ENCODE measurements around the gene ARHGAP11A. TPM values are rescaled to one million over a fixed set of nuclear protein-coding genes. Genes with fewer than 3 reads are reported as not detected.

Gene ARHGAP11A
- total and polyA plus RNA-seq, 10 of the 15 experiments (the other 5 are each of a cell fraction or from before 2014, with no cell fraction given): 12.4 to 53.6 (median 36.5) TPM

DNA sequence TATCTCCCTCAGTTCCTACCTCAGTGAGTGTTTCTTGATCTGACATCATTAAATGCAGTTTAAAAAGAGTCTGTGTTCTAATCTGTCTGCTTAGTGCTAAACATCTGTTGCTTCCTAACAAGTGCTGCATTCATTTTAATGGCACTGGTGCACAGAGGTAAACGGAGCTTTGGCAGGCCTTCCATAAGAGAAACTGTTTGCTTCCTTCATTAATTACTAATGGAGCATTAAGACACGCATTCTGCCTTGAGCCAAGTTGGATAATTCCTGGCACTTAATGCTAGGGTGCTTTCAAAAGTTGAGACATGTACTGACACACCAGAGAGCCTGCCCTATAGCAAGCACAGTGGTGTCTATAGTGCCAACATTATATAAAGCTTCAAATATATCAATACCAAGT is 60.9 kb downstream of the ARHGAP11A start:
- no peak for ATAC-seq
- H3K4me3 ChIP-seq: no peak overlapping the region
- H3K27me3 ChIP-seq (replicated peaks in 1 of 2; ENCODE audit: control insufficient read depth in 2 of 2, insufficient read depth in 2 of 2, low read length in 1 of 2): peaks cover 0 to 2% of the 10 kb centered on the region in 2 experiments; a peak in 1 of 4 replicates
- no TSS peak for BruUV-seq (replicated peaks)
- intact Hi-C loops (cut with micrococcal nuclease; ENCODE audit: unreplicated experiment): no loop called here
- no peaks in the 10 kb centered on the region for H4K20me1 ChIP-seq (ENCODE audit: control insufficient read depth, insufficient read depth)
- DNase-seq (ENCODE audit: low read depth, low spot score): no peak
- no peak for FAIRE-seq
- no peak overlapping the region for H2AFZ ChIP-seq (ENCODE audit: control insufficient read depth, low read depth, low read length)
- POLR2A ChIA-PET: no interaction called here
- H3K4me2 ChIP-seq (ENCODE audit: control insufficient read depth, insufficient read depth): no peak overlapping the region
- no peaks in the 10 kb centered on the region for H3K36me3 ChIP-seq (ENCODE audit: control insufficient read depth in 2 of 2, insufficient read depth in 2 of 2, low read length in 1 of 2)
- SMC1A ChIA-PET (ENCODE audit: uncharacterized antibody, unreplicated experiment): interaction anchor here (0.7 to 1.2 kb wide), 2 partner anchors 167 to 345 kb away, joined by 3 read pairs; no protein-coding TSS in a partner anchor
- RAD21 ChIA-PET (ENCODE audit: unreplicated experiment): interaction anchor here (1.0 kb wide), 1 partner anchor 318 kb away, joined by 3 read pairs; no protein-coding TSS in a partner anchor
- no peaks in the 10 kb centered on the region for H3K4me1 ChIP-seq (ENCODE audit: control insufficient read depth, insufficient read depth, low read length)
- H3K79me2 ChIP-seq (ENCODE audit: control insufficient read depth, insufficient read depth, low read length): no peaks in the 10 kb centered on the region
- no peak overlapping the region for H3K27ac ChIP-seq (ENCODE audit: control insufficient read depth, insufficient read depth)
- CTCF ChIA-PET: interaction anchor here (1.3 to 3.7 kb wide), 2 partner anchors 13 to 260 kb away, joined by 3 to 16 read pairs; no protein-coding TSS in a partner anchor
- WGBS (ENCODE audit: insufficient coverage, insufficient replicate concordance, low lambda C conversion rate, missing lambda C conversion rate): 70% methylated on average over 2 of the region's 2 CpGs
- TF ChIP-seq EED (IDR thresholded peaks at IDR 0.05; ENCODE audit: low read depth): no peak
- TF ChIP-seq NFYB (IDR thresholded peaks at IDR 0.05; ENCODE audit: insufficient read depth, low read depth, low read length): no peak
- no peak for TF ChIP-seq ZNF622 (IDR thresholded peaks at IDR 0.05)
- no peak for TF ChIP-seq NR2C2 (IDR thresholded peaks at IDR 0.05; ENCODE audit: borderline replicate concordance, control insufficient read depth, insufficient read length, low read depth)
- TF ChIP-seq, protein P1, sequence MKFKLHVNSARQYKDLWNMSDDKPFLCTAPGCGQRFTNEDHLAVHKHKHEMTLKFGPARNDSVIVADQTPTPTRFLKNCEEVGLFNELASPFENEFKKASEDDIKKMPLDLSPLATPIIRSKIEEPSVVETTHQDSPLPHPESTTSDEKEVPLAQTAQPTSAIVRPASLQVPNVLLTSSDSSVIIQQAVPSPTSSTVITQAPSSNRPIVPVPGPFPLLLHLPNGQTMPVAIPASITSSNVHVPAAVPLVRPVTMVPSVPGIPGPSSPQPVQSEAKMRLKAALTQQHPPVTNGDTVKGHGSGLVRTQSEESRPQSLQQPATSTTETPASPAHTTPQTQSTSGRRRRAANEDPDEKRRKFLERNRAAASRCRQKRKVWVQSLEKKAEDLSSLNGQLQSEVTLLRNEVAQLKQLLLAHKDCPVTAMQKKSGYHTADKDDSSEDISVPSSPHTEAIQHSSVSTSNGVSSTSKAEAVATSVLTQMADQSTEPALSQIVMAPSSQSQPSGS (IDR thresholded peaks at IDR 0.05; ENCODE audit: low read length): no peak
- TF ChIP-seq SMC3 (IDR thresholded peaks at IDR 0.05; ENCODE audit: borderline replicate concordance, low read length): no peak
- TF ChIP-seq, protein P2, sequence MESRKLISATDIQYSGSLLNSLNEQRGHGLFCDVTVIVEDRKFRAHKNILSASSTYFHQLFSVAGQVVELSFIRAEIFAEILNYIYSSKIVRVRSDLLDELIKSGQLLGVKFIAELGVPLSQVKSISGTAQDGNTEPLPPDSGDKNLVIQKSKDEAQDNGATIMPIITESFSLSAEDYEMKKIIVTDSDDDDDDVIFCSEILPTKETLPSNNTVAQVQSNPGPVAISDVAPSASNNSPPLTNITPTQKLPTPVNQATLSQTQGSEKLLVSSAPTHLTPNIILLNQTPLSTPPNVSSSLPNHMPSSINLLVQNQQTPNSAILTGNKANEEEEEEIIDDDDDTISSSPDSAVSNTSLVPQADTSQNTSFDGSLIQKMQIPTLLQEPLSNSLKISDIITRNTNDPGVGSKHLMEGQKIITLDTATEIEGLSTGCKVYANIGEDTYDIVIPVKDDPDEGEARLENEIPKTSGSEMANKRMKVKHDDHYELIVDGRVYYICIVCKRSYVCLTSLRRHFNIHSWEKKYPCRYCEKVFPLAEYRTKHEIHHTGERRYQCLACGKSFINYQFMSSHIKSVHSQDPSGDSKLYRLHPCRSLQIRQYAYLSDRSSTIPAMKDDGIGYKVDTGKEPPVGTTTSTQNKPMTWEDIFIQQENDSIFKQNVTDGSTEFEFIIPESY (IDR thresholded peaks at IDR 0.05): no peak
- TF ChIP-seq IRF4 (IDR thresholded peaks at IDR 0.05; ENCODE audit: low read depth, low read length): no peak
- TF ChIP-seq, protein P3, sequence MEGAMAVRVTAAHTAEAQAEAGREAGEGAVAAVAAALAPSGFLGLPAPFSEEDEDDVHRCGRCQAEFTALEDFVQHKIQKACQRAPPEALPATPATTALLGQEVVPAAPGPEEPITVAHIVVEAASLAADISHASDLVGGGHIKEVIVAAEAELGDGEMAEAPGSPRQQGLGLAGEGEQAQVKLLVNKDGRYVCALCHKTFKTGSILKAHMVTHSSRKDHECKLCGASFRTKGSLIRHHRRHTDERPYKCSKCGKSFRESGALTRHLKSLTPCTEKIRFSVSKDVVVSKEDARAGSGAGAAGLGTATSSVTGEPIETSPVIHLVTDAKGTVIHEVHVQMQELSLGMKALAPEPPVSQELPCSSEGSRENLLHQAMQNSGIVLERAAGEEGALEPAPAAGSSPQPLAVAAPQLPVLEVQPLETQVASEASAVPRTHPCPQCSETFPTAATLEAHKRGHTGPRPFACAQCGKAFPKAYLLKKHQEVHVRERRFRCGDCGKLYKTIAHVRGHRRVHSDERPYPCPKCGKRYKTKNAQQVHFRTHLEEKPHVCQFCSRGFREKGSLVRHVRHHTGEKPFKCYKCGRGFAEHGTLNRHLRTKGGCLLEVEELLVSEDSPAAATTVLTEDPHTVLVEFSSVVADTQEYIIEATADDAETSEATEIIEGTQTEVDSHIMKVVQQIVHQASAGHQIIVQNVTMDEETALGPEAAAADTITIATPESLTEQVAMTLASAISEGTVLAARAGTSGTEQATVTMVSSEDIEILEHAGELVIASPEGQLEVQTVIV (IDR thresholded peaks at IDR 0.05; ENCODE audit: borderline replicate concordance, partially characterized antibody): no peak
- H3K9ac ChIP-seq (ENCODE audit: control insufficient read depth, insufficient read depth, low read length): no peak overlapping the region
- H3K9me3 ChIP-seq (replicated peaks; ENCODE audit: control insufficient read depth, insufficient read depth, low read length): no peaks in the 10 kb centered on the region
- in situ Hi-C loops (cut with MboI): no loop called here
